ENCODE measurements around the gene BFSP2. TPM values are rescaled to one million over a fixed set of nuclear protein-coding genes. Genes with fewer than 3 reads are reported as not detected.

Gene BFSP2
- total RNA-seq, 2 donors from 2014 or later, result not detected

GRCh38 chr3:133452641-133453319 is 52.9 kb downstream of the BFSP2 start:
- 74 to 76% methylated on average over 5 of the region's 5 CpGs for WGBS, 2 donors

GRCh38 chr3:133453383-133453782 is 53.5 kb downstream of the BFSP2 start:
- H3K4me3 ChIP-seq, result no peak overlapping the region
- H3K27ac ChIP-seq, result no peak overlapping the region
- peaks cover 7% of the 10 kb centered on the region for H3K4me1 ChIP-seq
- intact Hi-C loops (cut with DNase I), result no loop called here
- no peaks in the 10 kb centered on the region for H3K36me3 ChIP-seq (replicated peaks in 1 of 2; ENCODE audit: insufficient read depth in 1 of 2, low read depth in 2 of 2)
- no peak for TF ChIP-seq CTCF (IDR thresholded peaks at IDR 0.05)
- TF ChIP-seq POLR2A (IDR thresholded peaks at IDR 0.05), result no peak
- no peaks in the 10 kb centered on the region for H3K27me3 ChIP-seq
- ATAC-seq (no peak), DNase-seq (no peak)
- H3K9me3 ChIP-seq, result no peaks in the 10 kb centered on the region
- 79 to 87% methylated on average over 3 of the region's 3 CpGs for WGBS, 2 donors

More at GRCh38 chr3:133452641-133453319, 52.9 kb downstream of the BFSP2 start:
- Histone ChIP-seq H3K27ac (no peak overlapping the region), H3K9me3 (no peaks in the 10 kb centered on the region), H3K27me3 (no peaks in the 10 kb centered on the region), H3K36me3 (replicated peaks in 1 of 2; ENCODE audit: insufficient read depth in 1 of 2, low read depth in 2 of 2) (no peaks in the 10 kb centered on the region), H3K4me1 (peaks cover 13% of the 10 kb centered on the region), H3K4me3 (no peak overlapping the region)
- DNase-seq (no peak), ATAC-seq (no peak)
- intact Hi-C loops (cut with DNase I), result no loop called here
- TF ChIP-seq CTCF (IDR thresholded peaks at IDR 0.05), result no peak
- no peak for TF ChIP-seq POLR2A (IDR thresholded peaks at IDR 0.05)

- H3K9me3 ChIP-seq, result no peaks in the 10 kb centered on the region
- ATAC-seq, result no peak
- intact Hi-C loops (cut with DNase I), result no loop called here
- H3K27me3 ChIP-seq, result no peaks in the 10 kb centered on the region
- WGBS, 2 donors, result 72 to 97% methylated on average over 3 of the region's 3 CpGs
- no peak overlapping the region for H3K4me3 ChIP-seq
- H3K4me1 ChIP-seq, result no peaks in the 10 kb centered on the region
- H3K36me3 ChIP-seq (replicated peaks in 1 of 2; ENCODE audit: insufficient read depth in 1 of 2, low read depth in 2 of 2), result no peaks in the 10 kb centered on the region
- no peak for TF ChIP-seq CTCF (IDR thresholded peaks at IDR 0.05)
- TF ChIP-seq POLR2A (IDR thresholded peaks at IDR 0.05), result no peak
- no peak for DNase-seq
- H3K27ac ChIP-seq, result no peak overlapping the region
Observed at GRCh38 chr3:133455281-133455680, 55.4 kb downstream of the BFSP2 start.

- ATAC-seq, result no peak
- WGBS, 2 donors, result 65 to 72% methylated on average over 2 of the region's 2 CpGs
- H3K27me3 ChIP-seq, result no peaks in the 10 kb centered on the region
Observed at GRCh38 chr3:133455960-133456359, 56.1 kb downstream of the BFSP2 start.

More at GRCh38 chr3:133455960-133456359, 56.1 kb downstream of the BFSP2 start:
- DNase-seq, result no peak
- H3K9me3 ChIP-seq, result no peaks in the 10 kb centered on the region
- H3K36me3 ChIP-seq (replicated peaks in 1 of 2; ENCODE audit: insufficient read depth in 1 of 2, low read depth in 2 of 2), result no peaks in the 10 kb centered on the region
- intact Hi-C loops (cut with DNase I), result no loop called here
- H3K27ac ChIP-seq, result no peak overlapping the region
- TF ChIP-seq CTCF (IDR thresholded peaks at IDR 0.05), result no peak
- no peak for TF ChIP-seq POLR2A (IDR thresholded peaks at IDR 0.05)
- no peaks in the 10 kb centered on the region for H3K4me1 ChIP-seq
- H3K4me3 ChIP-seq, result no peak overlapping the region
